Measurements from ENCODE around the gene ZNF830.
A peak's percentile ranks its signal among the peaks of the same experiment; 100 is the strongest.
"Not testable (repeated sequence)": the region's sequence is repeated elsewhere in the genome, so short reads cannot be mapped to it uniquely, and the experiment has no call there.

Gene ZNF830, protein sequence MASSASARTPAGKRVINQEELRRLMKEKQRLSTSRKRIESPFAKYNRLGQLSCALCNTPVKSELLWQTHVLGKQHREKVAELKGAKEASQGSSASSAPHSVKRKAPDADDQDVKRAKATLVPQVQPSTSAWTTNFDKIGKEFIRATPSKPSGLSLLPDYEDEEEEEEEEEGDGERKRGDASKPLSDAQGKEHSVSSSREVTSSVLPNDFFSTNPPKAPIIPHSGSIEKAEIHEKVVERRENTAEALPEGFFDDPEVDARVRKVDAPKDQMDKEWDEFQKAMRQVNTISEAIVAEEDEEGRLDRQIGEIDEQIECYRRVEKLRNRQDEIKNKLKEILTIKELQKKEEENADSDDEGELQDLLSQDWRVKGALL

DNA sequence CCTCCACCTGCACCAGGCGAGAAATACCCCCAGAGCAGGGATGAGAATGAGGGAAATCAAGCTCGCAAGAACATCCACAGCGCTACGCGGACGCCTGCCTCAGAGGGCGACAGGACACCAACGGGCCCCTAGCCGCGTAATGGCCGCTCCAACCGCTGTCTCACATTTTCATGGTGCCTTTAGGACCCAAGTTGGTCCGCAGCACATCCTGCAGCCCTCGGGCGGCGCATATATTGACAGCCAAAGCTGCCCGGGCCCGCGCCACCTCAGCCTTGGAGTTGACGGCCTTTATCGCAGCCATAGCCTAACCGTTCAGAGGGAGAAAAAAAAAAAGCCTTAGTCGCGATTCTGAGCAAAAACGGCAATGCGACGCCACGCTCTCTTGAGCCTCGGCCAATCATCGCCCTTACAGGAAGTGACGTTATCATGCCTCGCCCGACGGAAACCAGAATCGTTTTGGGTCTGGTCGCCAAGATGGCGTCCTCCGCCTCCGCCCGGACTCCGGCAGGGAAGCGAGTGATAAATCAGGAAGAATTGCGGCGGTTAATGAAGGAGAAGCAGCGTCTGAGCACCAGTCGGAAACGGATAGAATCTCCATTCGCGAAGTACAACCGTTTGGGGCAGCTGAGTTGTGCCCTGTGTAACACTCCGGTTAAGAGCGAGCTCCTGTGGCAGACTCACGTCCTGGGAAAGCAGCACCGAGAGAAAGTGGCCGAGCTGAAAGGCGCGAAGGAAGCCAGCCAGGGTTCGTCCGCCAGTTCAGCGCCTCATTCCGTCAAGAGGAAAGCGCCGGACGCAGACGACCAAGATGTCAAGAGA lies at the start of gene ZNF830, which contains the start of gene CCT6B:
Gene ZNF830 (plus strand): TSS at position 448 of the 819 bp plus-strand sequence. CDS start 27 bp downstream, at position 475.
Gene CCT6B (minus strand): TSS at position 368 of the 819 bp plus-strand sequence. CDS start 67 bp downstream, at position 301.
- peak; percentile 94 for DNase-seq (ENCODE audit: low read depth)

DNA sequence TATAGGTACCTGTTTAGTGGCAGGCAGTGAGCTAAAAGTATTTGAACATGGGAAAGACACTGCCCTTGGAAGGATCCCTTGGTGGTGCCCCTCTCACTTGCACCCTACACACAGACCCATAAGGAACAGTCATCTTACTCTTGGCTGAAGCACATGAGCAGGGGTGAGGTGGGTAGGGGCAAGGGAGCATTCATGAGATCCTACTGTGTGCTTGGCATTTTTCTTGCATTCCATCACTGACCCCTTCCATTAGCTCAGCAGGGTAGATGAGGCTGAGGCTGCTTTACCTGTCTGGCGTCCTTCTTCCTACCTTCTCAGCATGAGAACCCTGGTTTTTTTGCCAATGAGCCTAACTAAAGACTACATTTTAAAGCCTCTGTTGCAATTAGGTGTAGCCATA lies 48.3 kb upstream of the ZNF830 start:
- DNase-seq (ENCODE audit: low read depth) = no peak

DNA sequence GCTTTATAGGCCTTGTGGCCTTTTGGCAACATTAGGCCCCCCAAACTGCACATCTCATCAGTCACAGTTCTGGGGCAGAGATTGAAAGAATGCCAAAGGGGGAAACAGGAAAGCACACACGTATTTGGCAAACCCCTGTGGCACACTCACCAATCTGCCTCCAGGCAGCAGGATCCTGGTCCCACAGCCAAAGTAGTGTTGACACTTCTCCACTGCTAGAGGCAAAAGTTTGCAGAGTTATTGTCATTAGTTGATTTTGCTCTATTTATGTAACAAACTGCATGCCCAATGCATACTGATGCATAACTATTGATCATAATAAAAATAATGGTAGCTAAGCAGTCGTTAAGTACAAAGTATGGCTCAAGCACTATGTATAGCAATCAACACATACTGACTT lies 45.2 kb upstream of the ZNF830 start:
- no peak for DNase-seq (ENCODE audit: low read depth)

DNA sequence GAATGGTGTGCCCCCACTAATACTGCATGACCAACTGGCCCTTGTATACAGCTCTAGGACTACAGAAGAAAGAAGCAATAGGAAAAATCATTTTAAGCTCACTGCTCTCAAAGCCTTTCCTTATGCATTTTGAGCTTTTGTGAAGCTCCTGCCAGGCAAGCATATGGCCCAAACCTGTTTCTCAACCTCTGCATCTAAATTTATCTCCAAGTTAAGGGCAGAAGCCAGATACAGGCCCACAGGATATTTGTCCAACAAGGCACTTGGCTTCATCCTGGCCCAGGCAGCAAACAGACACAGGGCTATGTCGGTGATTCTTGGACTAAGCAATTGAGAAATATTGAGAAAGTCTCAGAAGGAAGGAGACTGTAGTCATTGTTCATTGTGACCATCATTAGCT lies 44.0 kb upstream of the ZNF830 start:
- DNase-seq (ENCODE audit: low read depth) = no peak

DNA sequence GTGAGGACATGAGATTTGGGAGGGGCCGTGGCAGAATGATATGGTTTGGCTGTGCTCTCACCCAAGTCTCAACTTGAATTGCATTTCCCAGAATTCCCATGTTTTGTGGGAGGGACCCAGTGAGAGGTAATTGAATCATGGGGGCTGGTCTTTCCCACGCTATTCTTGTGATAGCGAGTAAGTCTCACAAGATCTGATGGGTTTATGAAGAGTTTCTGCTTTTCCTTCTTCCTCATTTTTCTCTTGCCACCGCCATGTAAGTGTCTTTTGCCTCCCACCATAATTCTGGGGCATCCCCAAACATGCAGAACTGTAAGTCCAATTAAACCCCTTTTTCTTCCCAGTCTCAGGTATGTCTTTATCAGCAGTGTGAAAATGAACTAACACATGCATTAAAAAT lies 40.7 kb upstream of the ZNF830 start:
- no peak for DNase-seq (ENCODE audit: low read depth)

DNA sequence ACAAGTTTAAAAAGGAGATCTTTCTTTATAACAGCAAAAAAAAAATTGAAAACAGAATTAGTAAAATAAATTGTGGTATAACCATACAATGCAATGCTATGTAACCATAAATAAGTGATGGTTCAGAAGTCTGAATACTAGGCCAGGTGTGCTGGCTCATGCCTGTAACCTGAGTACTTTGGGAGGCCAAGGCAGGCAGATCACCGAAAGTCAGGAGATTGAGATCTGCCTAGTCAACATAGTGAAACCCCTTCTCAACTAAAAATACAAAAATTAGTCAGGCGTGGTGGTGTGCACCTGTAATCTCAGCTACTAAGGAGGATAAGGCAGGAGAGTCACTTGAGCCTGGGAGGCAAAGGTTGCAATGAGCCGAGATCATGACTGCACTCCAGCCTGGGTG lies 34.7 kb upstream of the ZNF830 start:
- no peak for DNase-seq (ENCODE audit: low read depth)

DNA sequence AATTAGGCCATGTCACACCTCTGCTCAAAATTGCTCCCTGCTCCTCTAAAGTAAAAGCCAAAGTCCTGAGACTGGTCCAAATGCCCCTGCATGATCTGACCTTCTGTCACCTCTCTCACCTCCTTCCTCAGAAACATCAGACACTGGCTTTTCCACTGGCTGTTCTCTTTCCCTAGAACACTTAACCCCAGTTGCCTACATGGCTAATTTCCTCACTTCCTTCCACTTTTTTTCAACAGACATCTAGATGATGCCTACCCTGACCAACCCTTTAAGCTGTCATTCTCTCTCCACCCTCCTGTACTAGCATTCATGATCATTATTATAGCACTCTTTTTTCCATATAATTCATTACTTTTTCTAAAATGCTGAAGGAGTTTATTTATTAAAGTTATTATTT lies 31.1 kb upstream of the ZNF830 start:
- no peak for DNase-seq (ENCODE audit: low read depth)

DNA sequence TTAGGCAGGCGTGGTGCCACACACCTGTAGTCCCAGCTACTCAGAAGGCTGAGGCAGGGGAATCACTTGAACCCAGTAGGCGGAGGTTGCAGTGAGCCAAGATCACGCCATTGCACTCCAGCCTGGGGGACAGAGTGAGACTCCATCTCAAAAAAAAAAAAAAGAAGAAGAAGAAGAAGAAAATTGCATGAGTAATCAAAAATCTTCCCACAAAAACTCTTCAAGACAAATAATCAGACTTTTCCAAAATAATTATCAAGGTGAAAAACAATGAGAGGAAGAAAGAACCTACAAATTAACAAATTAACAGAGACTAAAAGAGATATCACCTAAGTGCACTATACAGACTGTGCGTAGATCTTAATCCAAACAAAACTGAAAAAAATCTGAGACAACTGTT lies 10.6 kb upstream of the ZNF830 start:
- not testable (repeated sequence) for DNase-seq (ENCODE audit: low read depth)

DNA sequence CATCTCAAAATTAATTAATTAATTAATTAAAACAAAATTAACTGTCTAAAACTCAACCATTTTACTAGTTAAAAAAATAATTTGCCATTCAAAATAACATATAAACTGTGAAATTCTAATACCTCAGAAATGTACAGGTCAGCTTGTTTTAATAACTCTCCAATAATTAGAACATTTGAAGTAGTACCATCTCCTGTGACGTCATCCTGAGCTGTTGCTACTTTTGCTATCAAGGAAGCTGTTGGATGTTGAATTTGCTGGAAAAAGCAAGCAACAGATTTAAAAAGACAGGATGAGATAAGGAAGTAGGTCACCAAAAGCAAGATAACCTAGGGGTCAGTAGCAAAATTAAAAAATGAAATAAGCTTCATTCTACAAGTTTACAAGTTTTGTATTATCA lies 2.9 kb upstream of the ZNF830 start:
- DNase-seq (ENCODE audit: low read depth) = no peak

DNA sequence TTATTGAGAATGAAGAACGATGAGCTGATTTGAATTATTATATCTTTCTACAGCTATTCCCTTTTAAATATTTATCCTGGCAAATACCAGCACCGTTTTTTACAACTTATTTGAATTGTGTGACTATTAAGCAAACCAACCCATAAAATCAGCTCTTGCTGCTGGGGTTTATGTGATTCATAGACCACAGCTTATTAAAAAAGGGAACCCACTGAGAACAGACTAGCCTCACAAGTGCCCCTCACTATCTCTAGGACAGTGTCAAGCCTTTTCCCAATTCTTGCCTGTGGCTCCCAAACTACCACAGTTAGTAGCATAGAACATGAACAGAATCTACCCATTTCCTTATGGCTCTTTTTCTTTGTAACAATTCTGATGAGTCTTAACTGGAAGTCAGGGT lies 12.8 kb downstream of the ZNF830 start:
- no peak for DNase-seq (ENCODE audit: low read depth)

DNA sequence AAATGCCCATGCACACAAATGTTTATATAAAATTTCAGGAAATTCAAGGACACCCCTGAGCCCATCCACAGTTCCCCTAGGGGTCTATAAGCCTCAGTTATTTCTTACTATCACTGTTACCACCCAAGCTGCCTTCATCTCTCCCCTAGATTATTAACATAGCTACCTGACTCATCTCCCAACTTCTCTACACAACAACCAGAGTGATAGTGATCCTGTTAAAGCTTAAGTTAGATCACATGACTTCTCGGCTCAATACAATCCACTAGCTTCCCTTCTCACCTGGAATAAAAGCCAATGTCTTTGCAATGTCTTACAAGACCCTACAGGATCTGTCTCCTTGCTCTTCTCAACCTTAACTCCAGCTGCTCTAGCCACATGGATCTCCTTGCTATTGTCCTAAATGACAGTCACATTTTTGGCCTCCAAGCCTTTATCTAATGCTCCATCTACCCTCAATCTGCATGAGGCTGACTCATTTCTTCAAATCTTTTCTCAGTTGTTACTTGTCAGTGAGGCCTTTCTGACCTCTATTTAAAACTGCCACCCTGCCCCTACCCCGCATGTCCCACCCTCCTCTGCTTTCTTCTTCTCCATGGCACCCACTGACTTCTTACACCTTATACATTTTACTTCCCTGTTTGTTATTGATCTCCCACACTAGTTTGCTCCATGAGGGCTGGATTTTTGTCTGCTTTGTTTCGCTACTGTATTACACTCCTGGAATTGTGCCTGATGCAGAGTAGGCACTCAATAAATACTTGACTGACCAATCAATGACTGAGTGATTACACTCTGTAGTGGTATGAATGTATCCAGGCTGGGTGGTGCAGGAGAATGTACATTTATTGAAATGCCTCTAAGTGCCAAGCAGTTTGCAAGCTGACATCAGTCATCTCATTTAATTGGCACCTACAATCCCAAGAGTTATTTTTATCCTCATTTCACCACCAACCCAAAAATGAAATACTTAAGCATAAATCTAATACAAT lies 13.8 kb downstream of the ZNF830 start:
- peak; percentile 15 for DNase-seq (ENCODE audit: low read depth)

DNA sequence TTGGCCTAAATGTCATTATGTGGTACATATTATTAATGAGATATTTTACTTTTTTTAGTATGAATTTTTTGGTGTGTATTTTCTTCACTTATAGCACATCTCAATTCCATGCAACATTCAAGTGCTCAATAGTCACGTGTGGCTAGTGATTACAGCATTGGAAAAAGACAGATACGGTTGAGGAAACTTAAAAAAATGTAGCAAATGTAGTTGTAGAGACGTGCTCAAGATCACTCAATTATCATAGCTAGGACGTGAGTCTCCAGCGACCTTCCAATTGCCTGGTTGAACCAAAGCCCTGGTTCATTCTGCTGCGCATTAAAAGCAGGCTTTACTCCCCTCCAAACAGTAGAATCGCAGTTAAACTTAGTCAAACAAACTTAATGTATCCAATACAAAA lies 17.8 kb downstream of the ZNF830 start:
- DNase-seq (ENCODE audit: low read depth) = no peak

DNA sequence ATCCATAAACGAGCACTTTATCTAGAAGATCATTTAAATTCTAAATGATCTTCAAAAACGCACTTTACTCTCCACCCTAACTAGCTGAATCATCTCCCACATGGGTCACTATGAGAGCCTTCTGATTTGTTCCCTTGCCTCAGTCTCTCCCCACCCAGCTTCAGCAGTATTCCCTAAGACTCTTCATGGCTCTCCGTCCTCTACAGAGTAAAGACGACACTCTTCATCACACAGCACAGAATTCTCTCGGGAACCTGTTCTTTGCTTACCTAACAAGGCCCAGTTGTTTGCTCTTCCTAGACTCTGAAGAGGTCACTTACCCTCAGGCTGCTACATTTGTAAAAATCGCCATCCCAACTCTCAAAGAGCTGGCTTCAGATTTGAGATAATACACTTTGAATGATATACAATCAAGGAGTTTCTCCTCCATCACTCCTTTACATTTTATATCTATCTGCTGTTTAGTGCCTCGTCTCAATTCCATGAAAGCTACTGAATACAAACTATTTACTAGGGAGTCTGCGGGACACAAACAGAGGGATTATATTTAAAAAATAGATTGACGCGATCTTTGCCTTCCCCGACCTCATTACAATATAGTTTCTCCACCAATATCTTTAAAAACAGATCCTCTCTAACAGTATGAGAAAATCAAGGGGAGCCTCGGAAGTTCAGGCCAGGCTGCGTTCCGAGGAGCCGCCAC lies 18.5 kb downstream of the ZNF830 start:
- peak; percentile 26 for DNase-seq (ENCODE audit: low read depth)

DNA sequence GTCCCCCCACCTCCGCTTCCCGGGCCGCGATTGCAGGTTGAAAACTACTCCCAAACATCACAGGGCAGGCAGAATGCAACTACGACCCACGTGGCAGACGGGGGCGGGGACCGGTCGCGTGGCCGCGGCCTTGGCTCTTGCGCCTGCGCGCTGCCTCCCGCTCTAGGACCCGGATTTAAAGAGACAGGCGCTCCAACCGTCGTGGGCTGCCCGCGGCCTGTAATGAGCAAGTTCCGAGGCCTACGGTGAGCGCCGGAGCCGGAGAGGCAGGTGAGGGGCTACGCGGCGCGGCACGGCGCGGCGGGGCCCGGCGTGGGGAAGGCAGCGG lies 19.0 kb downstream of the ZNF830 start, which contains the start of gene LIG3:
Gene LIG3 (plus strand): TSS at position 160 of the 328 bp plus-strand sequence. CDS start 2,494 bp downstream, outside the sequence.
- DNase-seq (ENCODE audit: low read depth) = peak; percentile 90

DNA sequence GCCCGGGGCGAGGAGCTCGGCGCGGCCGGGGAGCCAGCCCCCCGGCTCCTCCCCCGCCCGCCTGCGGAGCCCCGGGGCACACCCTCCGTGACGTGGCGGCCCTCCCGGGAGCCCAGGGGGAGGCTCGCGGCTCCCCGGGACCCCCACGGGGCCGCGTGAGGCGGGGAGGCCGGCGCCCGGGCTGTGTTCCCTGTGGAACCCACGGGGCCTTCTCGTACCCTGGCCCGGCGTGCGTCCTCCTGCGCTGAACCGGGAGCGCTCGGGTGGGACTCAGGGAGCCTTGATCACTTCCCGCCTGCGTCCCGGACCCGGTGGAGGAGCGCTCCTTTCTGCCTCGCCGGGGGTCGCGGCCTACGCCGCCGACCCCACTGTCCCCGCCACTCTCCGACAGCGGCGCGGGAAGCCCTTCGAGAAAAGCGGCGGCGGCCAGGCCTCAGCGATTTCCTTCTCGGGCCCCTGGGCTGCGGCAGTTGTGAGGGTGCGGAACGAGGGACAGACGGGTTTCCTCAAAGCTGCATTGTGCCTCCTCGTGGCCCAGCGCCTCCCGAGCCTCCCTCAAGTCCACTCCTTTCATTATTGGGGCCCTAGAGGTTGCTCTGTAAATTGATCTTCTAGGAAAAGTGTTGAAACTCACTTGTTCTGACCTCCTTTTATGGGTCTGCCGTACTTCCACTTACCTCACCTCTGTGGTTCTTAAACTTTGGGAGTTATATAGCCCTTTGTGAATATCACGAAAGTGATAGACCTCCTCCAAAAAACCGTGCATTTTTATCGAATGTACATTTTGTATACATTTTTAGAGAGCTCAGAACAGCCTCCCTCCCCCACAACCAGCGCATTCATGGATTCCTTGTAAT lies 19.6 kb downstream of the ZNF830 start:
- peak; percentile 78 for DNase-seq (ENCODE audit: low read depth)

DNA sequence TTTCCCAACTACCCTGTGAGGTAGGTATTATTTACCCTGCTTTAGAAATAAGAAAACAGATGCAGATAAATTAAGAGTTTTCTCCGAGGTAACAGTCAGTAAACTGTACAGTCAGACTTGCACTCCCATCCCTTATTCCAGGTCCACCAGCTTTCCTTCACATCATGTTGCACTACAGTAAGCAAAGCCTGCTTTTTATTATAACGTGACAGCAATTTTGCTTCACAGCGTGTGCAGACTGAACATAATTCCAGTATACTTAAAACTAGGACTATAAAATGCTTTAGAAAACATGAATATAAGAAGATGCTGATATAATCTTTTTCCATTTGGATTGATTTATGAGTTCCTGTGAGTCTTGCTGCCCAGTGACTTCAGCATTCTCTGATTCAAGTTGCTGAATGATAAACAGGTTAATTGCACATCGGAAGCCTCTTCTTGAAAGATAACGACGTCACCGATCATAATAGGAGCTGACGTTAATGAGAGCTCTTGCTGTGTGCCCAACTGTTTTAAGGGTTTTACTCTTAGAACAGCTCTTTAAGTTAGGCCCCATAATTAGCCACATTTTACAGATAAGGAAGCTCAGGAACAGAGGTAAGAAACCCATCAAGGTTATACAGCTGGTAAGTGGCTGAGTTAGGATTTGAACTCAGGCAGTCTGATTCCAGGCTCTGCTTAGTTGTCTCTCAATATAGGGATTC lies 20.4 kb downstream of the ZNF830 start:
- peak; percentile 65 for DNase-seq (ENCODE audit: low read depth)

DNA sequence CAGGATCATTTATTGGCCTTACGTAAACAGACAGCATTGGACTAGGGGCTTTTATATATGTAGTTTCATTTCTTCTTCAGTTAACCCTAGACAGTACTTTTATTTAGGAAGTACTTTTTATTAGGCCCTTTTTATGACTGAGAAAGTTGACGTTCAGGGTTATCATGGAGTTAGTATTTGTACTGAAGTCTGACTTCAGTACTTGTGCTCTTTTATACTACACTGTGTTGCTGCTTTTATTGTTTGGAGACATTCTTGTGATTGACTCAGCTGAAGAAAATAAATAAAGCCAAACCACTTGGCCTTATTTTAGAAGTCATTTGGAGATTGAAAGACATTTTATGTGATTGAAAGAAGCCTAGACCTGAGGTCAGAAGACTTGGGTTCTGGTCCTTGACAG lies 25.9 kb downstream of the ZNF830 start:
- no peak for DNase-seq (ENCODE audit: low read depth)

DNA sequence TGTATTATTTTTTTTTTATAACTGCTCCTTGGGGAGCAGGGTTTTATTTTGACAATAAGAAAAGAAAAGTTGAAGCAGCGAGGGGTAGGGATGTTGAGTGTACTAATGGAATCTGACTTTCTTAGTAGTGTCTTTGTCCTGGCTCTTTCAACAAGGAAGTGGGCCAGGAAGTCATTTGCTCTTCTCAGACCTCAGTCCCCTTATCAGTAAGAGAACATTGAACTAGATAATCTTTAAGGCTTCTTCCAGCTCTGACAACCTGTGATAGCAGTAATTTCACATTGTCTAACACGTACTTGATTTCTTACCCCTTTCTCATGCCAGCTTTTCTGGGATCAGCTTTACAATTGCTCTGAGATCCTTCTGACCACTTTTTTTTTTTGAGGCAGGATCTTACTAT lies 27.3 kb downstream of the ZNF830 start:
- no peak for DNase-seq (ENCODE audit: low read depth)

DNA sequence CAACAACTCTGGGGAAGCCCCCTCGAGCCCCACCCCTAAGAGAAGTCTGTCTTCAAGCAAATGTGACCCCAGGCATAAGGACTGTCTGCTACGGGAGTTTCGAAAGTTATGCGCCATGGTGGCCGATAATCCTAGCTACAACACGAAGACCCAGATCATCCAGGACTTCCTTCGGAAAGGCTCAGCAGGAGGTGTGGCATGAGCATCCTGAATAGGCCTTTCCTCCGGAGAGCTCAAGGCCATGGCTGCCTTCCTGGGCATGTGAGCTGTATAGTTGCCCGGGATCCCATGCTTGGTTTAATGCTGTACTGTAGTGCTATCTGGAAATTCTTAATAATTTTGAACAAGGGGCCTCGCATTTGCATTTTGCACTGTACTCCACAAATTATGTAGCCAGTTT lies 28.1 kb downstream of the ZNF830 start:
- DNase-seq (ENCODE audit: low read depth) = no peak

DNA sequence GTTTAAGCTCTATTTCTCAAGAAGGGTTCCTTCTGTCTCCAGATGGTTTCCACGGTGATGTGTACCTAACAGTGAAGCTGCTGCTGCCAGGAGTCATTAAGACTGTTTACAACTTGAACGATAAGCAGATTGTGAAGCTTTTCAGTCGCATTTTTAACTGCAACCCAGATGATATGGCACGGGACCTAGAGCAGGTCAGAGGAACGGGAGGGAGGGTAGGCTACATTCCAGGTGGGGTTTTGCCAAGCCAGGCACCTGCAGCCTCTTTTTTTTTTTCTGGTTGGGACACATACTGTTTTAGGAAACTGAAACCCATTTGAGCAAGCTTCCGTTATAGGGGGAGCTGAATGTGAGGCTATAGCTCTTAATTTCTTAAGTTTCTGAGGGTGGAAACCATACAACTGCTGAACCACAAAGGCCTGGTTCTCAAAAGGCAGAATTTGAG lies 29.6 kb downstream of the ZNF830 start:
- DNase-seq (ENCODE audit: low read depth) = peak; percentile 63

Measured in amniotic epithelial cell (primary cell).